GM12878 (cell line): ENCODE measurements around the gene IFNL1. TPM values are rescaled to one million over a fixed set of nuclear protein-coding genes. Genes with fewer than 3 reads are reported as not detected.

Source experiments
- BCLAF1 ChIP-seq: fragments of 450-650 bp; IDR thresholded peaks from 2 replicates; pipeline ENCODE4 v1.6.1; 2017; ENCODE audit warnings: antibody characterized with exemption, mild to moderate bottlenecking, moderate library complexity
- E4F1 ChIP-seq: fragments of 450-650 bp; IDR thresholded peaks from 2 replicates; pipeline ENCODE4 v1.6.1; 2018; ENCODE audit warnings: borderline replicate concordance, mild to moderate bottlenecking; ENCODE audit not compliant: partially characterized antibody
- IKZF1 ChIP-seq: fragments of 450-650 bp; conservative IDR thresholded peaks from 2 replicates; pipeline ENCODE4 v1.6.1; 2017; ENCODE audit warnings: antibody characterized with exemption, mild to moderate bottlenecking
- POLR2AphosphoS5 ChIP-seq: IDR thresholded peaks from 2 replicates; pipeline ENCODE4 v1.6.1; 2011; ENCODE audit warnings: mild to moderate bottlenecking, low read length, inconsistent platforms
- ZBTB11 ChIP-seq: fragments of 450-650 bp; formaldehyde crosslinking; IDR thresholded peaks from 2 replicates; pipeline ENCODE4 v1.5.0; 2022; ENCODE audit warnings: mild to moderate bottlenecking, missing genetic modification characterization
- polyA plus RNA-seq, 11 experiments: library from polyadenylated mRNA; depleted of rRNA in 4 of 11; unstranded in 6 of 11; stranded (reverse) in 5 of 11; fragments of >200 nt; fragmentation: Nextera tagmentation in 4 of 11; fragmentation: Illumina TruSeq in 1 of 11; extraction: Ambion mirVana in 4 of 11; extraction: Trizol in 1 of 11; gene quantifications; 1 replicate in 1 of 11; 2 replicates in 10 of 11; pipeline versions ENCODE4 v1.2.1 to v1.2.3, GENCODE V29; 2011 to 2016; ENCODE audit warnings: inconsistent platforms in 2 of 11, missing spikeins in 2 of 11, low read depth in 1 of 11
- total RNA-seq, 4 experiments: library from RNA; depleted of rRNA in 3 of 4; stranded (reverse); fragments of >200 nt in 3 of 4; fragmentation: Illumina TruSeq in 1 of 4; extraction: Trizol in 1 of 4; gene quantifications; 2 replicates each; pipeline versions ENCODE4 v1.2.1 to v1.2.3, GENCODE V29; 2013 to 2021

IFNL1 gene
- total and polyA plus RNA-seq, 10 of the 15 experiments (the other 5 are each of a cell fraction or from before 2014, with no cell fraction given), result not detected

GRCh38 chr19:39306075-39306474 is 9.9 kb downstream of the IFNL1 start (continued):
- TF ChIP-seq E4F1 (no peak), POLR2AphosphoS5 (no peak), BCLAF1 (no peak), ZBTB11 (CRISPR knock-in tag) (no peak), IKZF1 (no peak)
- TF ChIP-seq, all 136 proteins: peak for 0
